Left lung (tissue), 10 donors: Measurements from ENCODE around the gene FILIP1L. TPM values are rescaled to one million over a fixed set of nuclear protein-coding genes. Genes with fewer than 3 reads are reported as not detected.

Source experiments
- ATAC-seq: fragments of 200-7000 bp; cut with Tn5 transposase; one replicate; pipeline ENCODE4 v1.9.1; 2020; ENCODE audit warnings: moderate library complexity
- DNase-seq, 4 donors: peaks; one replicate each; pipeline ENCODE4 v3.0.0-alpha.2; 2013 to 2020
- H3K27ac ChIP-seq, 2 donors: fragments of 200-600 bp; sonication (generic) in 1 of 2; one replicate each; pipeline versions ENCODE4 v1.5.0 to v1.8.0; 2020 to 2021
- H3K27me3 ChIP-seq, 2 donors: fragments of 200-600 bp; sonication (generic) in 1 of 2; one replicate each; pipeline versions ENCODE4 v1.5.0 to v1.8.0; 2020 to 2021
- H3K36me3 ChIP-seq, 2 donors: fragments of 200-600 bp; sonication (generic) in 1 of 2; one replicate each; pipeline versions ENCODE4 v1.5.0 to v1.8.0; 2020 to 2021
- H3K4me1 ChIP-seq, 2 donors: fragments of 200-600 bp; one replicate each; pipeline ENCODE4 v1.8.0; 2021
- H3K4me3 ChIP-seq, 2 donors: fragments of 200-600 bp; sonication (generic) in 1 of 2; one replicate each; pipeline versions ENCODE4 v1.5.0 to v1.8.0; 2020 to 2021; ENCODE audit warnings: mild to moderate bottlenecking in 1 of 2
- H3K9me3 ChIP-seq, 2 donors: fragments of 200-600 bp; sonication (generic) in 1 of 2; one replicate each; pipeline versions ENCODE4 v1.5.0 to v1.8.0; 2020 to 2021
- CTCF ChIP-seq, 2 donors: fragments of 200-600 bp; sonication (generic) in 1 of 2; IDR thresholded peaks; one replicate each; pipeline versions ENCODE4 v1.5.0 to v1.8.0; 2021; ENCODE audit warnings: antibody characterized with exemption in 2 of 2
- intact Hi-C, 2 donors: fragments of 100-400 bp; cut with DNase I; formaldehyde crosslinking; loops; one replicate each; pipeline versions ENCODE4 v1.11.2 to v1.14.2; 2022
- polyA plus RNA-seq, 6 donors: library from polyadenylated mRNA; unstranded; fragments of 120-200 nt; gene quantifications; one replicate each; pipeline ENCODE4 v1.2.1, GENCODE V29; 2013; ENCODE audit not compliant: insufficient read length in 6 of 6
- total RNA-seq, 2 donors: library from RNA; stranded (reverse); fragmentation: NEBNext Ultra II Directional; extraction: Animal tissue kit (Norgen Biotek cat#: 25700); gene quantifications; one replicate each; pipeline ENCODE4 v1.2.1, GENCODE V29; 2021
- donor health status: DM: no; HTN: yes; CAD: no.
- donor health status: DM: no; HTN: no; CAD: no.

Gene FILIP1L
- total and polyA plus RNA-seq, 8 donors = 10.6 to 68.9 (median 14.8) TPM

GRCh38 chr3:99873269-99874102 lies 240.8 kb downstream of the FILIP1L start:
- Histone ChIP-seq H3K27ac (peak overlapping the region in 1 of 2 donors; percentile 87), H3K36me3 (no peaks in the 10 kb centered on the region), H3K27me3 (no peaks in the 10 kb centered on the region), H3K4me3 (peak overlapping the region; percentile 10 to 59), H3K4me1 (peaks cover 0 to 46% of the 10 kb centered on the region in 2 donors), H3K9me3 (no peaks in the 10 kb centered on the region)
- ATAC-seq (no peak), DNase-seq (no peak)
- intact Hi-C loops = no loop called here
- TF ChIP-seq CTCF (IDR thresholded peaks at IDR 0.05) = no peak

GRCh38 chr3:99872923-99873254 lies 241.4 kb downstream of the FILIP1L start:
- Histone ChIP-seq H3K4me3 (peak overlapping the region in 1 of 2 donors; percentile 59), H3K4me1 (peaks cover 0 to 44% of the 10 kb centered on the region in 2 donors), H3K9me3 (no peaks in the 10 kb centered on the region), H3K36me3 (no peaks in the 10 kb centered on the region), H3K27ac (peak overlapping the region in 1 of 2 donors; percentile 87), H3K27me3 (no peaks in the 10 kb centered on the region)
- DNase-seq = no peak
- intact Hi-C loops = no loop called here
- no peak for TF ChIP-seq CTCF (IDR thresholded peaks at IDR 0.05)
- ATAC-seq = no peak

- ATAC-seq = no peak
- TF ChIP-seq CTCF (IDR thresholded peaks at IDR 0.05) = no peak
- Histone ChIP-seq H3K4me3 (no peak overlapping the region), H3K36me3 (no peaks in the 10 kb centered on the region), H3K27me3 (no peaks in the 10 kb centered on the region), H3K27ac (peak overlapping the region in 1 of 2 donors; percentile 34), H3K9me3 (no peaks in the 10 kb centered on the region), H3K4me1 (peaks cover 3 to 36% of the 10 kb centered on the region in 2 donors)
- DNase-seq = no peak
- intact Hi-C loops = no loop called here
Measured at GRCh38 chr3:99871231-99872045, 242.9 kb downstream of the FILIP1L start.

GRCh38 chr3:99870712-99871111 lies 243.6 kb downstream of the FILIP1L start:
- no peaks in the 10 kb centered on the region for H3K27me3 ChIP-seq
- intact Hi-C loops = no loop called here
- ATAC-seq (no peak), DNase-seq (no peak)
- H3K4me1 ChIP-seq = peaks cover 4 to 36% of the 10 kb centered on the region in 2 donors
- H3K36me3 ChIP-seq = no peaks in the 10 kb centered on the region
- no peak for TF ChIP-seq CTCF (IDR thresholded peaks at IDR 0.05)
- no peaks in the 10 kb centered on the region for H3K9me3 ChIP-seq
- no peak overlapping the region for H3K27ac ChIP-seq
- no peak overlapping the region for H3K4me3 ChIP-seq

- DNase-seq (no peak), ATAC-seq (no peak)
- H3K4me3 ChIP-seq = no peak overlapping the region
- intact Hi-C loops = no loop called here
- no peaks in the 10 kb centered on the region for H3K27me3 ChIP-seq
- H3K4me1 ChIP-seq = peaks cover 4 to 25% of the 10 kb centered on the region in 2 donors
- H3K9me3 ChIP-seq = no peaks in the 10 kb centered on the region
- H3K27ac ChIP-seq = peak overlapping the region in 1 of 2 donors; percentile 59
- no peak for TF ChIP-seq CTCF (IDR thresholded peaks at IDR 0.05)
- no peaks in the 10 kb centered on the region for H3K36me3 ChIP-seq
Measured at GRCh38 chr3:99869621-99870020, 244.7 kb downstream of the FILIP1L start.
